IMR-90 (cell line): ENCODE results near the gene CTNNA1. TPM values are rescaled to one million over a fixed set of nuclear protein-coding genes. Genes with fewer than 3 reads are reported as not detected.

Source experiments
- ATAC-seq: fragments of 200-7000 bp; cut with Tn5 transposase; 2 replicates; pipeline ENCODE4 v1.9.1; 2020; ENCODE audit warnings: low read depth, mild to moderate bottlenecking, moderate library complexity
- BruUV-seq: library from RNA; stranded (reverse); fragments of 400-500 nt; replicated peaks from 2 replicates; lab custom pipeline; 2021; lab: Mats Ljungman, UMichigan
- CTCF ChIA-PET: fragments of 300-600 bp; formaldehyde crosslinking; extraction: SDS; loops from one replicate; lab custom pipeline; 2021; ENCODE audit warnings: antibody characterized with exemption; lab: Yijun Ruan, JAX
- POLR2A ChIA-PET: fragments of 300-600 bp; sonication (Branson Sonifier 250); formaldehyde crosslinking; loops from one replicate; lab custom pipeline; 2022; ENCODE audit warnings: antibody characterized with exemption; ENCODE audit not compliant: unreplicated experiment; lab: Charles Lee
- DNase-seq: peaks from one replicate; pipeline ENCODE4 v3.0.0; 2013
- H2AFZ ChIP-seq: replicated peaks from 2 replicates; pipeline ENCODE3; 2013; ENCODE audit warnings: low read length, mild to moderate bottlenecking; ENCODE audit not compliant: poor library complexity
- H2AK5ac ChIP-seq: 2 replicates; pipeline ENCODE4 v1.6.1; 2013; ENCODE audit warnings: low read depth, low read length, inconsistent platforms
- H2AK9ac ChIP-seq: replicated peaks from 2 replicates; pipeline ENCODE3; 2013; ENCODE audit warnings: mild to moderate bottlenecking, low read depth, low read length, moderate library complexity; ENCODE audit not compliant: poor library complexity
- H2BK120ac ChIP-seq: 2 replicates; pipeline ENCODE4 v1.6.1; 2013; ENCODE audit warnings: low read depth, low read length, inconsistent platforms
- H2BK15ac ChIP-seq: 3 replicates; pipeline ENCODE4 v1.6.1; 2013; ENCODE audit warnings: low read depth, low read length, inconsistent platforms
- H2BK20ac ChIP-seq: 2 replicates; pipeline ENCODE4 v1.6.1; 2013; ENCODE audit warnings: low read depth, mild to moderate bottlenecking, inconsistent platforms, low read length, moderate library complexity
- H2BK5ac ChIP-seq: 2 replicates; pipeline ENCODE4 v1.6.1; 2013; ENCODE audit warnings: mild to moderate bottlenecking, low read depth, low read length, inconsistent platforms; ENCODE audit not compliant: poor library complexity, severe bottlenecking
- H3K14ac ChIP-seq: replicated peaks from 2 replicates; pipeline ENCODE4 v1.6.1; 2013; ENCODE audit warnings: low read depth, low read length, inconsistent platforms
- H3K18ac ChIP-seq: 2 replicates; pipeline ENCODE4 v1.6.1; 2013; ENCODE audit warnings: low read depth, low read length, control low read depth
- H3K23ac ChIP-seq: 2 replicates; pipeline ENCODE4 v1.6.1; 2013; ENCODE audit warnings: low read depth, low read length, inconsistent platforms
- H3K27ac ChIP-seq: 2 replicates; pipeline ENCODE4 v1.5.1; 2013; ENCODE audit warnings: mild to moderate bottlenecking, control low read depth, low read length; ENCODE audit not compliant: insufficient read depth
- H3K27me3 ChIP-seq: 2 replicates; pipeline ENCODE4 v1.6.1; 2013; ENCODE audit warnings: low read length; ENCODE audit not compliant: control insufficient read depth, insufficient read depth
- H3K36me3 ChIP-seq: 2 replicates; pipeline ENCODE4 v1.6.1; 2013; ENCODE audit warnings: low read length, mixed read lengths; ENCODE audit not compliant: control insufficient read depth, insufficient read depth
- H3K4ac ChIP-seq: 2 replicates; pipeline ENCODE4 v1.6.1; 2013; ENCODE audit warnings: low read depth, low read length, inconsistent platforms
- H3K4me1 ChIP-seq: 2 replicates; pipeline ENCODE4 v1.6.1; 2013; ENCODE audit warnings: low read length, mixed read lengths; ENCODE audit not compliant: control insufficient read depth, insufficient read depth
- H3K4me2 ChIP-seq: 2 replicates; pipeline ENCODE4 v1.6.1; 2013; ENCODE audit warnings: low read depth, mild to moderate bottlenecking, control low read depth, low read length, moderate library complexity
- H3K4me3 ChIP-seq: 2 replicates; pipeline ENCODE4 v1.5.1; 2013; ENCODE audit warnings: low read depth, mild to moderate bottlenecking, control low read depth, low read length, moderate library complexity; ENCODE audit not compliant: insufficient read depth
- H3K56ac ChIP-seq: 2 replicates; pipeline ENCODE4 v1.6.1; 2013; ENCODE audit warnings: low read length, inconsistent platforms; ENCODE audit not compliant: insufficient read depth; ENCODE audit errors: extremely low read depth
- H3K79me1 ChIP-seq, 2 experiments: 2 replicates each; pipeline ENCODE4 v1.6.1; 2013; ENCODE audit warnings: low read length in 2 of 2, inconsistent platforms in 1 of 2, low read depth in 1 of 2
- H3K9ac ChIP-seq: 2 replicates; pipeline ENCODE4 v1.6.1; 2013; ENCODE audit warnings: low read depth, low read length, control low read depth
- H3K9me1 ChIP-seq: 2 replicates; pipeline ENCODE4 v1.6.1; 2013; ENCODE audit warnings: low read length, inconsistent platforms; ENCODE audit not compliant: insufficient read depth
- H3K9me3 ChIP-seq: 2 replicates; pipeline ENCODE4 v1.6.1; 2013; ENCODE audit warnings: low read length; ENCODE audit not compliant: control insufficient read depth, insufficient read depth
- H4K20me1 ChIP-seq: 2 replicates; pipeline ENCODE4 v1.6.1; 2013; ENCODE audit warnings: low read length, inconsistent platforms; ENCODE audit not compliant: insufficient read depth
- H4K5ac ChIP-seq: 2 replicates; pipeline ENCODE4 v1.6.1; 2013; ENCODE audit warnings: mild to moderate bottlenecking, low read depth, low read length, control low read depth
- H4K8ac ChIP-seq, 2 experiments: 2 replicates each; pipeline ENCODE4 v1.6.1; 2013; ENCODE audit warnings: low read depth in 2 of 2, low read length in 2 of 2, control low read depth in 1 of 2, inconsistent platforms in 1 of 2
- H4K91ac ChIP-seq: 2 replicates; pipeline ENCODE4 v1.6.1; 2013; ENCODE audit warnings: low read depth, low read length, inconsistent platforms; ENCODE audit not compliant: insufficient read depth
- CEBPB ChIP-seq: IDR thresholded peaks from 2 replicates; pipeline ENCODE4 v1.6.1; 2012; ENCODE audit warnings: low read depth, low read length, improper control_type of control experiment
- CHD1 ChIP-seq: IDR thresholded peaks from 2 replicates; pipeline ENCODE4 v1.6.1; 2012; ENCODE audit warnings: low read depth, low read length, improper control_type of control experiment
- MAZ ChIP-seq: IDR thresholded peaks from 2 replicates; pipeline ENCODE4 v1.6.1; 2012; ENCODE audit warnings: low read depth, mild to moderate bottlenecking, low read length, improper control_type of control experiment, moderate library complexity, borderline replicate concordance
- MXI1 ChIP-seq: IDR thresholded peaks from 2 replicates; pipeline ENCODE4 v1.6.1; 2012; ENCODE audit warnings: low read depth, mild to moderate bottlenecking, low read length, moderate library complexity, borderline replicate concordance
- POLR2A ChIP-seq: IDR thresholded peaks from 2 replicates; pipeline ENCODE4 v1.6.1; 2012; ENCODE audit warnings: mild to moderate bottlenecking, low read depth, low read length
- RFX5 ChIP-seq: IDR thresholded peaks from 2 replicates; pipeline ENCODE4 v1.8.0; 2012; ENCODE audit warnings: low read depth, mild to moderate bottlenecking, low read length, moderate library complexity
- WGBS, 2 experiments: methylation state at CpG; one replicate each; pipeline versions ENCODE4 v1.1.5 to v1.1.7; 2013; ENCODE audit warnings: missing lambda C conversion rate in 2 of 2; ENCODE audit not compliant: insufficient read length in 1 of 2; ENCODE audit errors: extremely low coverage in 2 of 2; 5-methylcytosine and 5-hydroxymethylcytosine counted together
- dilution Hi-C: fragments of 300-500 bp; cut with HindIII; formaldehyde crosslinking; loops from one replicate; pipeline ENCODE4 v1.14.3; 2018; ENCODE audit warnings: low sequenced_read_pairs; ENCODE audit not compliant: unreplicated experiment
- in situ Hi-C: fragments of 300-500 bp; cut with MboI; formaldehyde crosslinking; loops from 3 replicates; pipeline ENCODE4 v1.14.3; 2019; ENCODE audit warnings: low sequenced_read_pairs, inconsistent platforms, mixed read lengths
- intact Hi-C: fragments of 100-400 bp; cut with micrococcal nuclease; formaldehyde crosslinking; loops from 2 replicates; pipeline ENCODE4 v1.10.0; 2022
- polyA plus RNA-seq, 3 experiments: library from polyadenylated mRNA; depleted of rRNA; stranded (reverse); fragments of >200 nt; gene quantifications; 2 replicates each; pipeline ENCODE4 v1.2.3, GENCODE V29; 2012; ENCODE audit warnings: low replicate concordance in 1 of 3
- total RNA-seq: library from RNA; depleted of rRNA; stranded (reverse); fragments of >200 nt; gene quantifications from 2 replicates; pipeline ENCODE4 v1.2.3, GENCODE V29; 2012
- TF ChIP-seq, protein P1 (sequence below): conservative IDR thresholded peaks from 2 replicates; pipeline ENCODE4 v1.5.1; 2012; ENCODE audit warnings: mild to moderate bottlenecking, low read depth, low read length, improper control_type of control experiment
- TF ChIP-seq, protein P2 (sequence below): fragments of 150-350 bp; IDR thresholded peaks from 2 replicates; pipeline ENCODE4 v1.6.1; 2017; ENCODE audit warnings: mild to moderate bottlenecking, antibody characterized with exemption, low read length, low read depth

Gene CTNNA1
- total and polyA plus RNA-seq, 2 of the 4 experiments (the other 2 are of a cell fraction): 220 to 471 TPM

DNA sequence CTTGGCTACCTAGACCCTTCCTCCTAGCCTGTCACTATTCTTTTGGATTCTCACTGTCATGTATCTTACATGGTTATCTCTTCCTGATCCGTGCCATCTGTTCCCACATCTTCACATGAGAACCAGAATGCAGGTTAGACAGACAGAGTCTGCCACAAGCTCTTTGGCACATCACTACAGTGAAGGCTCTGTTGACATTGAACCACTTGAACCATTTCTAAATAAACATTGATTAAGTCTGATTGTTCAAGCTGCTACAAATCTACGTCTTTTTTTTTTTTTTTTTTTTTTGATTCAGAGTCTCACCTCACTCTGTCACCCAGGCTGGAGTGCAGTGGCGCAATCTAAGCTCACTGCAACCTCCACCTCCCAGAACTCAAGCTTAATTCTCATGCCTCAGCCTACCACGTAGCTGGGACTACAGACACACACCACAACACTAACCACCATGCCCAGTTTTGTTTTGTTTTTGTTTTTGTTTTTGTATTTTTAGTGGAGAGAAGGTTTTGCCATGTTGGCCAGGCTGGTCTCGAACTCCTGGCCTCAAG is 207.0 kb downstream of the CTNNA1 start:
- Histone ChIP-seq H2AK5ac (no peak overlapping the region), H3K18ac (no peak overlapping the region), H3K9me1 (no peaks in the 10 kb centered on the region), H2BK20ac (no peak overlapping the region), H2AK9ac (no peak overlapping the region), H2BK120ac (no peak overlapping the region), H3K4me1 (peaks cover 24% of the 10 kb centered on the region; the same call in 1 of the 2 replicates), H2BK15ac (no peak overlapping the region), H3K79me1 (no peaks in the 10 kb centered on the region), H4K91ac (no peak overlapping the region), H2AFZ (no peak overlapping the region), H3K27ac (no peak overlapping the region), H2BK5ac (no peak overlapping the region), H3K36me3 (no peaks in the 10 kb centered on the region), H3K56ac (no peak overlapping the region), H4K20me1 (no peaks in the 10 kb centered on the region), H3K9ac (no peak overlapping the region), H3K4ac (no peak overlapping the region), H3K4me2 (no peak overlapping the region), H3K23ac (no peak overlapping the region), H4K5ac (no peak overlapping the region), H3K14ac (no peak overlapping the region), H3K9me3 (no peaks in the 10 kb centered on the region), H3K4me3 (no peak overlapping the region), H3K27me3 (no peaks in the 10 kb centered on the region), H4K8ac (no peak overlapping the region)
- BruUV-seq: no TSS peak
- dilution Hi-C loops (no loop called here), intact Hi-C loops (no loop called here), in situ Hi-C loops (no loop called here)
- ChIA-PET POLR2A (no interaction called here), CTCF (interaction anchor here (0.6 kb wide), 1 partner anchor 25 kb away, joined by 4 read pairs; no protein-coding TSS in a partner anchor)
- no CpG with 5 or more reads among the region's 5 CpGs for WGBS, 2 experiments
- DNase-seq: no peak
- no peak for ATAC-seq
- TF ChIP-seq, protein P1, sequence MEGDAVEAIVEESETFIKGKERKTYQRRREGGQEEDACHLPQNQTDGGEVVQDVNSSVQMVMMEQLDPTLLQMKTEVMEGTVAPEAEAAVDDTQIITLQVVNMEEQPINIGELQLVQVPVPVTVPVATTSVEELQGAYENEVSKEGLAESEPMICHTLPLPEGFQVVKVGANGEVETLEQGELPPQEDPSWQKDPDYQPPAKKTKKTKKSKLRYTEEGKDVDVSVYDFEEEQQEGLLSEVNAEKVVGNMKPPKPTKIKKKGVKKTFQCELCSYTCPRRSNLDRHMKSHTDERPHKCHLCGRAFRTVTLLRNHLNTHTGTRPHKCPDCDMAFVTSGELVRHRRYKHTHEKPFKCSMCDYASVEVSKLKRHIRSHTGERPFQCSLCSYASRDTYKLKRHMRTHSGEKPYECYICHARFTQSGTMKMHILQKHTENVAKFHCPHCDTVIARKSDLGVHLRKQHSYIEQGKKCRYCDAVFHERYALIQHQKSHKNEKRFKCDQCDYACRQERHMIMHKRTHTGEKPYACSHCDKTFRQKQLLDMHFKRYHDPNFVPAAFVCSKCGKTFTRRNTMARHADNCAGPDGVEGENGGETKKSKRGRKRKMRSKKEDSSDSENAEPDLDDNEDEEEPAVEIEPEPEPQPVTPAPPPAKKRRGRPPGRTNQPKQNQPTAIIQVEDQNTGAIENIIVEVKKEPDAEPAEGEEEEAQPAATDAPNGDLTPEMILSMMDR: no peak
- no peak for TF ChIP-seq MXI1
- TF ChIP-seq RFX5: no peak
- no peak for TF ChIP-seq CHD1
- TF ChIP-seq CEBPB: no peak
- no peak for TF ChIP-seq MAZ
- TF ChIP-seq, protein P2, sequence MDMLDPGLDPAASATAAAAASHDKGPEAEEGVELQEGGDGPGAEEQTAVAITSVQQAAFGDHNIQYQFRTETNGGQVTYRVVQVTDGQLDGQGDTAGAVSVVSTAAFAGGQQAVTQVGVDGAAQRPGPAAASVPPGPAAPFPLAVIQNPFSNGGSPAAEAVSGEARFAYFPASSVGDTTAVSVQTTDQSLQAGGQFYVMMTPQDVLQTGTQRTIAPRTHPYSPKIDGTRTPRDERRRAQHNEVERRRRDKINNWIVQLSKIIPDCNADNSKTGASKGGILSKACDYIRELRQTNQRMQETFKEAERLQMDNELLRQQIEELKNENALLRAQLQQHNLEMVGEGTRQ: no peak
- no peak for TF ChIP-seq POLR2A
